ENCODE measurements around the gene UQCRC1. TPM values are rescaled to one million over a fixed set of nuclear protein-coding genes. Genes with fewer than 3 reads are reported as not detected.

Gene UQCRC1
- total RNA-seq, 2 donors from 2014 or later: 171 to 211 TPM

GRCh38 chr3:48567500-48567899 lies 41.9 kb downstream of the UQCRC1 start:
- Mint-ChIP-seq H3K27ac (no peak overlapping the region), H3K4me3 (no peak overlapping the region), H3K9me3 (no peaks in the 10 kb centered on the region), H3K36me3 (no peaks in the 10 kb centered on the region), H3K4me1 (ENCODE audit: low read depth in 2 of 2) (peaks cover 24 to 26% of the 10 kb centered on the region in 2 donors), H3K27me3 (no peaks in the 10 kb centered on the region)
- no peak for DNase-seq (ENCODE audit: low spot score)
- no peak for ATAC-seq

- no peak for DNase-seq (ENCODE audit: low spot score)
- no peaks in the 10 kb centered on the region for H3K36me3 Mint-ChIP-seq
- peaks cover 24 to 26% of the 10 kb centered on the region in 2 donors for H3K4me1 Mint-ChIP-seq (ENCODE audit: low read depth in 2 of 2)
- H3K27me3 Mint-ChIP-seq: no peaks in the 10 kb centered on the region
- no peaks in the 10 kb centered on the region for H3K9me3 Mint-ChIP-seq
- H3K27ac Mint-ChIP-seq: no peak overlapping the region
- no peak overlapping the region for H3K4me3 Mint-ChIP-seq
- ATAC-seq: no peak
Measured at GRCh38 chr3:48567090-48567489, 42.4 kb downstream of the UQCRC1 start.

GRCh38 chr3:48566401-48566760 lies 43.1 kb downstream of the UQCRC1 start:
- DNase-seq (ENCODE audit: low spot score) (no peak), ATAC-seq (no peak)
- H3K27me3 Mint-ChIP-seq: no peaks in the 10 kb centered on the region
- no peak overlapping the region for H3K27ac Mint-ChIP-seq
- H3K4me1 Mint-ChIP-seq (ENCODE audit: low read depth in 2 of 2): peaks cover 24 to 26% of the 10 kb centered on the region in 2 donors
- H3K36me3 Mint-ChIP-seq: no peaks in the 10 kb centered on the region
- no peaks in the 10 kb centered on the region for H3K9me3 Mint-ChIP-seq
- no peak overlapping the region for H3K4me3 Mint-ChIP-seq

GRCh38 chr3:48565591-48566400 lies 43.6 kb downstream of the UQCRC1 start:
- DNase-seq (ENCODE audit: low spot score) (no peak), ATAC-seq (peak in 1 of 2 donors; percentile 48)
- H3K9me3 Mint-ChIP-seq: no peaks in the 10 kb centered on the region

GRCh38 chr3:48565186-48565585 lies 44.3 kb downstream of the UQCRC1 start:
- Mint-ChIP-seq H3K9me3 (no peaks in the 10 kb centered on the region), H3K4me1 (ENCODE audit: low read depth in 2 of 2) (peaks cover 27 to 29% of the 10 kb centered on the region in 2 donors), H3K4me3 (no peak overlapping the region), H3K27ac (peak overlapping the region; percentile 4 to 20), H3K27me3 (no peaks in the 10 kb centered on the region), H3K36me3 (no peaks in the 10 kb centered on the region)
- ATAC-seq (no peak), DNase-seq (ENCODE audit: low spot score) (no peak)

More at GRCh38 chr3:48565591-48566400, 43.6 kb downstream of the UQCRC1 start:
- no peak overlapping the region for H3K4me3 Mint-ChIP-seq
- H3K36me3 Mint-ChIP-seq: no peaks in the 10 kb centered on the region
- peaks cover 24 to 26% of the 10 kb centered on the region in 2 donors for H3K4me1 Mint-ChIP-seq (ENCODE audit: low read depth in 2 of 2)
- H3K27me3 Mint-ChIP-seq: no peaks in the 10 kb centered on the region
- H3K27ac Mint-ChIP-seq: peak overlapping the region; percentile 4 to 20

GRCh38 chr3:48564667-48565066 lies 44.8 kb downstream of the UQCRC1 start:
- DNase-seq (ENCODE audit: low spot score): no peak
- Mint-ChIP-seq H3K9me3 (no peaks in the 10 kb centered on the region), H3K4me3 (no peak overlapping the region), H3K27ac (peak overlapping the region in 1 of 2 donors; percentile 90), H3K4me1 (ENCODE audit: low read depth in 2 of 2) (peaks cover 29 to 32% of the 10 kb centered on the region in 2 donors), H3K27me3 (no peaks in the 10 kb centered on the region), H3K36me3 (no peaks in the 10 kb centered on the region)
- ATAC-seq: no peak

GRCh38 chr3:48564022-48564421 lies 45.4 kb downstream of the UQCRC1 start:
- H3K4me3 Mint-ChIP-seq: peak overlapping the region; percentile 67
- DNase-seq (ENCODE audit: low spot score) (peak; percentile 88), ATAC-seq (peak; percentile 87 to 90)
- H3K27me3 Mint-ChIP-seq: no peaks in the 10 kb centered on the region
- H3K27ac Mint-ChIP-seq: peak overlapping the region; percentile 90 to 93
- no peaks in the 10 kb centered on the region for H3K9me3 Mint-ChIP-seq
- no peaks in the 10 kb centered on the region for H3K36me3 Mint-ChIP-seq
- peaks cover 30 to 36% of the 10 kb centered on the region in 2 donors for H3K4me1 Mint-ChIP-seq (ENCODE audit: low read depth in 2 of 2)

- DNase-seq (ENCODE audit: low spot score) (no peak), ATAC-seq (no peak)
- H3K4me3 Mint-ChIP-seq: peak within 1 kb of the TSS; percentile 67
- no peaks in the 10 kb centered on the region for H3K9me3 Mint-ChIP-seq
- peak within 1 kb of the TSS; percentile 90 to 93 for H3K27ac Mint-ChIP-seq
- peaks cover 35 to 42% of the 10 kb centered on the region in 2 donors for H3K4me1 Mint-ChIP-seq (ENCODE audit: low read depth in 2 of 2)
- H3K27me3 Mint-ChIP-seq: no peaks in the 10 kb centered on the region
- no peaks in the 10 kb centered on the region for H3K36me3 Mint-ChIP-seq
Measured at GRCh38 chr3:48563382-48563918, 46.0 kb downstream of the UQCRC1 start, which contains the start of gene UCN2. Gene UCN2 (minus strand): TSS chr3:48563781. CDS start chr3:48563124, 657 bp downstream.

GRCh38 chr3:48562367-48563095 lies 46.9 kb downstream of the UQCRC1 start:
- ATAC-seq: no peak
- DNase-seq (ENCODE audit: low spot score): no peak
- Mint-ChIP-seq H3K36me3 (no peaks in the 10 kb centered on the region), H3K27me3 (no peaks in the 10 kb centered on the region), H3K4me3 (no peak overlapping the region), H3K9me3 (no peaks in the 10 kb centered on the region), H3K4me1 (ENCODE audit: low read depth in 2 of 2) (peaks cover 41 to 46% of the 10 kb centered on the region in 2 donors), H3K27ac (peak overlapping the region; percentile 90 to 93)

GRCh38 chr3:48561045-48561736 lies 48.3 kb downstream of the UQCRC1 start:
- Mint-ChIP-seq H3K27ac (no peak overlapping the region), H3K9me3 (no peaks in the 10 kb centered on the region), H3K27me3 (no peaks in the 10 kb centered on the region), H3K4me1 (ENCODE audit: low read depth in 2 of 2) (peaks cover 41 to 51% of the 10 kb centered on the region in 2 donors), H3K36me3 (no peaks in the 10 kb centered on the region), H3K4me3 (no peak overlapping the region)
- DNase-seq (ENCODE audit: low spot score): no peak
- ATAC-seq: no peak

GRCh38 chr3:48560648-48561018 lies 48.8 kb downstream of the UQCRC1 start:
- Mint-ChIP-seq H3K27ac (peak overlapping the region in 1 of 2 donors; percentile 45), H3K4me3 (no peak overlapping the region), H3K9me3 (no peaks in the 10 kb centered on the region), H3K27me3 (no peaks in the 10 kb centered on the region), H3K36me3 (no peaks in the 10 kb centered on the region), H3K4me1 (ENCODE audit: low read depth in 2 of 2) (peaks cover 35 to 46% of the 10 kb centered on the region in 2 donors)
- DNase-seq (ENCODE audit: low spot score): no peak
- ATAC-seq: no peak

GRCh38 chr3:48558493-48559134 lies 50.8 kb downstream of the UQCRC1 start:
- Mint-ChIP-seq H3K4me3 (peak overlapping the region; percentile 78), H3K4me1 (ENCODE audit: low read depth in 2 of 2) (peaks cover 23 to 41% of the 10 kb centered on the region in 2 donors), H3K27me3 (no peaks in the 10 kb centered on the region), H3K27ac (peak overlapping the region; percentile 60 to 66), H3K36me3 (no peaks in the 10 kb centered on the region), H3K9me3 (no peaks in the 10 kb centered on the region)
- ATAC-seq (no peak), DNase-seq (ENCODE audit: low spot score) (no peak)

Measured in natural killer cell treated with Interleukin-12 subunit alpha and Interleukin-12 subunit beta and Interleukin-15 and Interleukin-18, amount 100 ng/mL, for 72 hours (primary cell).